KMS-11 (cell line): ENCODE data around the gene KCTD8.
"Not testable (repeated sequence)": the region's sequence is repeated elsewhere in the genome, so short reads cannot be mapped to it uniquely, and the experiment has no call there.

Source experiments
- H2AFZ ChIP-seq: fragments of 200-600 bp; sonication (generic); 2 replicates; pipeline ENCODE4 v1.6.1; 2016; ENCODE audit warnings: antibody characterized with exemption, mixed run types, low read depth
- H3K27ac ChIP-seq: fragments of 200-600 bp; sonication (generic); 2 replicates; pipeline ENCODE4 v1.6.1; 2016; ENCODE audit warnings: mild to moderate bottlenecking, mixed run types
- H3K27me3 ChIP-seq: fragments of 200-600 bp; sonication (generic); 2 replicates; pipeline ENCODE4 v1.6.1; 2017; ENCODE audit warnings: mild to moderate bottlenecking, low read depth, mixed run types, moderate library complexity; ENCODE audit not compliant: insufficient read depth
- H3K36me3 ChIP-seq: fragments of 200-600 bp; sonication (generic); 2 replicates; pipeline ENCODE4 v1.6.1; 2017; ENCODE audit warnings: mild to moderate bottlenecking, mixed run types; ENCODE audit not compliant: insufficient read depth
- H3K4me1 ChIP-seq: fragments of 200-600 bp; sonication (generic); 2 replicates; pipeline ENCODE4 v1.6.1; 2016; ENCODE audit warnings: mild to moderate bottlenecking, low read depth, mixed run types; ENCODE audit not compliant: poor library complexity, severe bottlenecking
- H3K4me2 ChIP-seq: fragments of 200-600 bp; sonication (generic); 2 replicates; pipeline ENCODE4 v1.7.0; 2016; ENCODE audit warnings: mild to moderate bottlenecking, mixed run types
- H3K4me3 ChIP-seq: fragments of 200-600 bp; sonication (generic); IDR thresholded peaks from 2 replicates; pipeline ENCODE4 v1.6.1; 2017; ENCODE audit warnings: low read depth, low read length, mixed read lengths; ENCODE audit not compliant: insufficient read depth
- H3K79me2 ChIP-seq: fragments of 200-600 bp; sonication (generic); 2 replicates; pipeline ENCODE4 v1.6.1; 2016; ENCODE audit warnings: low read depth, mixed run types; ENCODE audit not compliant: insufficient read depth
- H3K9ac ChIP-seq: fragments of 200-600 bp; sonication (generic); 2 replicates; pipeline ENCODE4 v1.6.1; 2016; ENCODE audit warnings: mild to moderate bottlenecking, mixed run types
- H4K20me1 ChIP-seq: fragments of 200-600 bp; sonication (generic); 2 replicates; pipeline ENCODE4 v1.6.1; 2016; ENCODE audit warnings: mild to moderate bottlenecking, mixed run types; ENCODE audit not compliant: insufficient read depth
- CTCF ChIP-seq: fragments of 200-600 bp; sonication (generic); conservative IDR thresholded peaks from 2 replicates; pipeline ENCODE4 v1.6.1; 2017; ENCODE audit warnings: low read depth, mild to moderate bottlenecking, antibody characterized with exemption, low read length, moderate library complexity, mixed read lengths

KCTD8 gene

GRCh38 chr4:44186096-44186849 is 262.3 kb downstream of the KCTD8 start:
- no peaks in the 10 kb centered on the region for H3K27me3 ChIP-seq
- H3K79me2 ChIP-seq = no peaks in the 10 kb centered on the region
- H3K9ac ChIP-seq = no peak overlapping the region
- no peaks in the 10 kb centered on the region for H3K36me3 ChIP-seq
- no peak overlapping the region for H3K4me3 ChIP-seq
- no peak overlapping the region for H2AFZ ChIP-seq
- no peak overlapping the region for H3K27ac ChIP-seq
- no peaks in the 10 kb centered on the region for H4K20me1 ChIP-seq
- no peak for TF ChIP-seq CTCF
- no peaks in the 10 kb centered on the region for H3K4me1 ChIP-seq
- no peak overlapping the region for H3K4me2 ChIP-seq

GRCh38 chr4:44181491-44182349 is 266.9 kb downstream of the KCTD8 start:
- not testable (repeated sequence) for H3K9ac ChIP-seq, H3K4me3 ChIP-seq, H3K36me3 ChIP-seq, H4K20me1 ChIP-seq, H3K4me1 ChIP-seq, H3K27ac ChIP-seq, H3K4me2 ChIP-seq, H3K27me3 ChIP-seq, H3K79me2 ChIP-seq, H2AFZ ChIP-seq

DNA sequence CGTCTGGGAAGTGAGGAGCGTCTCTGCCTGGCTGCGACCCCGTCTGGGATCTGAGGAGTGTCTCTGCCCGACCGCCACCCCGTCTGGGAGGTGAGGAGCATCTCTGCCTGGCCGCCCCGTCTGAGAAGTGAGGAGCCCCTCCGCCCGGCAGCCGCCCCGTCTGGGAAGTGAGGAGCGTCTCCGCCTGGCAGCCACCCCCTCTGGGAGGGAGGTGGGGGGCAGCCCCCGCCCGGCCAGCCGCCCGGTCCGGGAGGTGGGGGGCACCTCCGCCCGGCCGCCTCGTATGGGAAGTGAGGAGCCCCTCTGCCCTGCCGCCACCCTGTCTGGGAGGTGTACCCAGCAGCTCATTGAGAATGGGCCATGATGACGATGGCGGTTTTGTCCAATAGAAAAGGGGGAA is 280.8 kb downstream of the KCTD8 start:
- H3K9ac ChIP-seq, H3K27me3 ChIP-seq, H3K79me2 ChIP-seq, H3K36me3 ChIP-seq, H3K4me3 ChIP-seq, H3K4me2 ChIP-seq, H2AFZ ChIP-seq, H4K20me1 ChIP-seq, H3K4me1 ChIP-seq, H3K27ac ChIP-seq: not testable (repeated sequence)

GRCh38 chr4:44165938-44166337 is 282.7 kb downstream of the KCTD8 start:
- H3K27me3 ChIP-seq = no peaks in the 10 kb centered on the region
- no peaks in the 10 kb centered on the region for H3K4me1 ChIP-seq
- H3K4me2 ChIP-seq = no peak overlapping the region
- H3K36me3 ChIP-seq = no peaks in the 10 kb centered on the region
- H3K27ac ChIP-seq = no peak overlapping the region
- H3K4me3 ChIP-seq = no peak overlapping the region
- no peaks in the 10 kb centered on the region for H4K20me1 ChIP-seq
- no peak overlapping the region for H2AFZ ChIP-seq
- TF ChIP-seq CTCF = no peak
- H3K9ac ChIP-seq = no peak overlapping the region
- no peaks in the 10 kb centered on the region for H3K79me2 ChIP-seq

GRCh38 chr4:44162538-44163270 is 285.9 kb downstream of the KCTD8 start:
- Histone ChIP-seq H3K9ac (no peak overlapping the region), H3K36me3 (no peaks in the 10 kb centered on the region), H2AFZ (no peak overlapping the region), H3K27me3 (no peaks in the 10 kb centered on the region), H3K79me2 (no peaks in the 10 kb centered on the region), H3K4me2 (no peak overlapping the region), H3K4me1 (no peaks in the 10 kb centered on the region), H4K20me1 (no peaks in the 10 kb centered on the region), H3K27ac (no peak overlapping the region), H3K4me3 (no peak overlapping the region)
- TF ChIP-seq CTCF = no peak
